Stimulated activated effector memory CD8-positive, alpha-beta T cell treated with anti-CD3 and anti-CD28 coated beads, Interleukin-12 subunit alpha, Interleukin-12 subunit beta, amount 100 ng/mL, for 72 hours (primary cell): ENCODE data around the gene CCDC85B.
"Not testable (repeated sequence)": the region's sequence is repeated elsewhere in the genome, so short reads cannot be mapped to it uniquely, and the experiment has no call there.

Experiments
- ATAC-seq: fragments of 150-1000 bp; cut with Tn5 transposase; 2 replicates; pipeline ENCODE4 v1.10.0; 2021
- DNase-seq, 2 donors: peaks; one replicate each; pipeline ENCODE4 v3.0.0; 2021 to 2022; ENCODE audit warnings: low spot score in 2 of 2
- H3K27ac Mint-ChIP-seq: one replicate; pipeline ENCODE4 v1.8.0; 2022; ENCODE audit warnings: mild to moderate bottlenecking, mixed read lengths
- H3K36me3 Mint-ChIP-seq: one replicate; pipeline ENCODE4 v1.8.0; 2022; ENCODE audit warnings: mild to moderate bottlenecking, mixed read lengths
- H3K4me1 Mint-ChIP-seq: one replicate; pipeline ENCODE4 v1.8.0; 2022; ENCODE audit warnings: mixed read lengths
- H3K4me3 Mint-ChIP-seq: one replicate; pipeline ENCODE4 v1.8.0; 2022; ENCODE audit warnings: mild to moderate bottlenecking, mixed read lengths
- H3K9me3 Mint-ChIP-seq: one replicate; pipeline ENCODE4 v1.8.0; 2022; ENCODE audit warnings: mixed read lengths

CCDC85B gene

GRCh38 chr11:65890324-65891218 is at the start of gene CCDC85B:
TSS of gene CCDC85B (plus strand) at chr11:65890673. CDS start at chr11:65890784, 111 bp downstream.
- H3K9me3 Mint-ChIP-seq: no peaks in the 10 kb centered on the region
- H3K4me1 Mint-ChIP-seq: peaks cover 75% of the 10 kb centered on the region
- H3K4me3 Mint-ChIP-seq: peak within 1 kb of the TSS; percentile 78
- peaks cover 97% of the 10 kb centered on the region for H3K36me3 Mint-ChIP-seq
- peak within 1 kb of the TSS; percentile 82 for H3K27ac Mint-ChIP-seq
- peak; percentile 96 to 99 for DNase-seq
- ATAC-seq: peak; percentile 76

- no peaks in the 10 kb centered on the region for H3K36me3 Mint-ChIP-seq
- H3K9me3 Mint-ChIP-seq: no peaks in the 10 kb centered on the region
- DNase-seq (no peak), ATAC-seq (no peak)
- no peak overlapping the region for H3K4me3 Mint-ChIP-seq
- no peaks in the 10 kb centered on the region for H3K4me1 Mint-ChIP-seq
- H3K27ac Mint-ChIP-seq: no peak overlapping the region
Measured at GRCh38 chr11:65842144-65842543, 48.3 kb upstream of the CCDC85B start.

GRCh38 chr11:65843811-65844210 is 46.7 kb upstream of the CCDC85B start:
- no peak overlapping the region for H3K4me3 Mint-ChIP-seq
- DNase-seq (no peak), ATAC-seq (no peak)
- H3K27ac Mint-ChIP-seq: no peak overlapping the region
- H3K4me1 Mint-ChIP-seq: no peaks in the 10 kb centered on the region
- H3K9me3 Mint-ChIP-seq: no peaks in the 10 kb centered on the region
- H3K36me3 Mint-ChIP-seq: no peaks in the 10 kb centered on the region

- no peaks in the 10 kb centered on the region for H3K4me1 Mint-ChIP-seq
Measured at GRCh38 chr11:65844231-65844872, 46.1 kb upstream of the CCDC85B start.

GRCh38 chr11:65847746-65848145 is 42.7 kb upstream of the CCDC85B start:
- ATAC-seq: no peak

More at GRCh38 chr11:65844231-65844872, 46.1 kb upstream of the CCDC85B start:
- ATAC-seq: no peak
- no peaks in the 10 kb centered on the region for H3K9me3 Mint-ChIP-seq
- no peak overlapping the region for H3K4me3 Mint-ChIP-seq
- no peak overlapping the region for H3K27ac Mint-ChIP-seq
- DNase-seq: no peak
- H3K36me3 Mint-ChIP-seq: no peaks in the 10 kb centered on the region

GRCh38 chr11:65848693-65849092 is 41.8 kb upstream of the CCDC85B start:
- Mint-ChIP-seq H3K36me3 (peaks cover 35% of the 10 kb centered on the region), H3K4me1 (peaks cover 12% of the 10 kb centered on the region)
- H3K9me3 Mint-ChIP-seq, ATAC-seq, H3K27ac Mint-ChIP-seq, DNase-seq, H3K4me3 Mint-ChIP-seq: not testable (repeated sequence)

More at GRCh38 chr11:65847746-65848145, 42.7 kb upstream of the CCDC85B start:
- H3K4me1 Mint-ChIP-seq: peaks cover 6% of the 10 kb centered on the region
- no peak overlapping the region for H3K27ac Mint-ChIP-seq
- no peak overlapping the region for H3K4me3 Mint-ChIP-seq
- no peak for DNase-seq
- H3K9me3 Mint-ChIP-seq: no peaks in the 10 kb centered on the region
- peaks cover 26% of the 10 kb centered on the region for H3K36me3 Mint-ChIP-seq

- ATAC-seq (no peak), DNase-seq (no peak)
- Mint-ChIP-seq H3K27ac (peak overlapping the region; percentile 52), H3K9me3 (no peaks in the 10 kb centered on the region), H3K4me3 (no peak overlapping the region), H3K4me1 (peaks cover 18% of the 10 kb centered on the region), H3K36me3 (peaks cover 42% of the 10 kb centered on the region)
Measured at GRCh38 chr11:65849366-65849765, 41.1 kb upstream of the CCDC85B start.

GRCh38 chr11:65849771-65850216 is 40.7 kb upstream of the CCDC85B start:
- Mint-ChIP-seq H3K4me3 (no peak overlapping the region), H3K36me3 (peaks cover 46% of the 10 kb centered on the region), H3K27ac (peak overlapping the region; percentile 52), H3K4me1 (peaks cover 23% of the 10 kb centered on the region), H3K9me3 (no peaks in the 10 kb centered on the region)
- DNase-seq: peak in 1 of 2 donors; percentile 52
- no peak for ATAC-seq

GRCh38 chr11:65850217-65851082 is 40.0 kb upstream of the CCDC85B start:
- H3K36me3 Mint-ChIP-seq: peaks cover 53% of the 10 kb centered on the region

GRCh38 chr11:65851083-65851579 is 39.3 kb upstream of the CCDC85B start:
- Mint-ChIP-seq H3K9me3 (no peaks in the 10 kb centered on the region), H3K27ac (peak overlapping the region; percentile 58), H3K4me3 (no peak overlapping the region), H3K4me1 (peaks cover 36% of the 10 kb centered on the region), H3K36me3 (peaks cover 60% of the 10 kb centered on the region)
- peak; percentile 17 for ATAC-seq
- DNase-seq: peak in 1 of 2 donors; percentile 73

More at GRCh38 chr11:65850217-65851082, 40.0 kb upstream of the CCDC85B start:
- peak overlapping the region; percentile 52 for H3K27ac Mint-ChIP-seq
- no peaks in the 10 kb centered on the region for H3K9me3 Mint-ChIP-seq
- H3K4me3 Mint-ChIP-seq: no peak overlapping the region
- peaks cover 29% of the 10 kb centered on the region for H3K4me1 Mint-ChIP-seq
- DNase-seq (peak in 1 of 2 donors; percentile 51), ATAC-seq (peak; percentile 2)

- Mint-ChIP-seq H3K4me3 (no peak overlapping the region), H3K36me3 (peaks cover 68% of the 10 kb centered on the region), H3K4me1 (peaks cover 44% of the 10 kb centered on the region), H3K27ac (peak overlapping the region; percentile 58), H3K9me3 (no peaks in the 10 kb centered on the region)
- ATAC-seq (no peak), DNase-seq (peak in 1 of 2 donors; percentile 55)
Measured at GRCh38 chr11:65851811-65852507, 38.5 kb upstream of the CCDC85B start.

- peak in 1 of 2 donors; percentile 53 for DNase-seq
- Mint-ChIP-seq H3K36me3 (peaks cover 75% of the 10 kb centered on the region), H3K4me3 (no peak overlapping the region), H3K4me1 (peaks cover 44% of the 10 kb centered on the region), H3K9me3 (no peaks in the 10 kb centered on the region), H3K27ac (peak overlapping the region; percentile 88)
- ATAC-seq: no peak
Measured at GRCh38 chr11:65852508-65853245, 37.8 kb upstream of the CCDC85B start.

- ATAC-seq (no peak), DNase-seq (peak in 1 of 2 donors; percentile 49)
- Mint-ChIP-seq H3K4me1 (peaks cover 47% of the 10 kb centered on the region), H3K27ac (peak overlapping the region; percentile 88), H3K4me3 (no peak overlapping the region), H3K9me3 (no peaks in the 10 kb centered on the region), H3K36me3 (peaks cover 83% of the 10 kb centered on the region)
Measured at GRCh38 chr11:65853246-65853979, 37.1 kb upstream of the CCDC85B start.
